C4-2B (cell line): ENCODE data around the gene RITA1.

Experiments
- ZFX ChIP-seq: fragments of 450-650 bp; IDR thresholded peaks from 2 replicates; pipeline ENCODE4 v1.6.1; 2017
- TF ChIP-seq, protein P1 (sequence below): fragments of 450-650 bp; conservative IDR thresholded peaks from 2 replicates; pipeline ENCODE4 v1.5.1; 2017; ENCODE audit warnings: mild to moderate bottlenecking

DNA sequence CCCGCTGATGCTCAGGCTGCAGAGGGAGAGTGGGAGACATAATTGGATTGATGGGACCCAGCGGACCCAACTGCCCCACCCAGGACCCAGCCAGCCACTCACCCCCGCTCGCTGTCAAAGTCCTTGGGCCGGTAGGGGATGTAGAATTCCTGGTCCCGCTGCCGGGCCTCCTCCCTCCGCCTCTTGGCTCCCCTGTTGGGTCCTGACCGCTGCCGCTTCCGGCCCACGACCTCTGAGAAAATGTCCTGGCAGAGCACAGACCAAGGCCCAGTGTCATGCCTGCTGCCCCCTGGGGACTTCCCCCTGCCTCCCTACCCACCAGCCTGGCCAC is 22.5 kb upstream of the RITA1 start:
- no peak for TF ChIP-seq ZFX
- TF ChIP-seq, protein P1, sequence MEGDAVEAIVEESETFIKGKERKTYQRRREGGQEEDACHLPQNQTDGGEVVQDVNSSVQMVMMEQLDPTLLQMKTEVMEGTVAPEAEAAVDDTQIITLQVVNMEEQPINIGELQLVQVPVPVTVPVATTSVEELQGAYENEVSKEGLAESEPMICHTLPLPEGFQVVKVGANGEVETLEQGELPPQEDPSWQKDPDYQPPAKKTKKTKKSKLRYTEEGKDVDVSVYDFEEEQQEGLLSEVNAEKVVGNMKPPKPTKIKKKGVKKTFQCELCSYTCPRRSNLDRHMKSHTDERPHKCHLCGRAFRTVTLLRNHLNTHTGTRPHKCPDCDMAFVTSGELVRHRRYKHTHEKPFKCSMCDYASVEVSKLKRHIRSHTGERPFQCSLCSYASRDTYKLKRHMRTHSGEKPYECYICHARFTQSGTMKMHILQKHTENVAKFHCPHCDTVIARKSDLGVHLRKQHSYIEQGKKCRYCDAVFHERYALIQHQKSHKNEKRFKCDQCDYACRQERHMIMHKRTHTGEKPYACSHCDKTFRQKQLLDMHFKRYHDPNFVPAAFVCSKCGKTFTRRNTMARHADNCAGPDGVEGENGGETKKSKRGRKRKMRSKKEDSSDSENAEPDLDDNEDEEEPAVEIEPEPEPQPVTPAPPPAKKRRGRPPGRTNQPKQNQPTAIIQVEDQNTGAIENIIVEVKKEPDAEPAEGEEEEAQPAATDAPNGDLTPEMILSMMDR, result no peak
